ENCODE results near the gene CIB4.

DNA sequence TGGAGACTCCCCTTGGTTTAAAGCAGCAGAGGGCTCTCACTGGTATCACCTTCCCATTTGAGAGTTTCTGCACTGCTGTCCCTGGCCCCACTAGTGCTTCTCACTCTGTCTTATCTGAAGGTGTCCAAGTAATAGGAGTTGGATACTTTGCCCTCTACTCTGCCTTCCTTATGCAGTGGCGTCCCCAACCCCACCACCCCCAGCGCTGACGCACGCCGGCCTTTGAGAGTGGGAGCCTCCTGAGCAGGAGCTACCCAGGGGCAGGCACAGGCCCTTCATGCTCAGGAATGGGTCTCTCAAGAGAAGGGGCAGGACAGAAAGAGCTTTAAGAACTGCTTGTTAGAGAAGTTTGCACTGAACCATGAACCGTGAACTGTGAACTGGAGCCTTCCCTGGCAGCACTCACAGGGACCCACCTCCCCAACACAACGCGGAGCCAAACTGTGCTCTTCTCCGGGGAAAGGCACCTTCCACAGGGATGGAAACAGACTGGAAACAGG is 3.3 kb downstream of the CIB4 start:
- TF ChIP-seq, protein P1, sequence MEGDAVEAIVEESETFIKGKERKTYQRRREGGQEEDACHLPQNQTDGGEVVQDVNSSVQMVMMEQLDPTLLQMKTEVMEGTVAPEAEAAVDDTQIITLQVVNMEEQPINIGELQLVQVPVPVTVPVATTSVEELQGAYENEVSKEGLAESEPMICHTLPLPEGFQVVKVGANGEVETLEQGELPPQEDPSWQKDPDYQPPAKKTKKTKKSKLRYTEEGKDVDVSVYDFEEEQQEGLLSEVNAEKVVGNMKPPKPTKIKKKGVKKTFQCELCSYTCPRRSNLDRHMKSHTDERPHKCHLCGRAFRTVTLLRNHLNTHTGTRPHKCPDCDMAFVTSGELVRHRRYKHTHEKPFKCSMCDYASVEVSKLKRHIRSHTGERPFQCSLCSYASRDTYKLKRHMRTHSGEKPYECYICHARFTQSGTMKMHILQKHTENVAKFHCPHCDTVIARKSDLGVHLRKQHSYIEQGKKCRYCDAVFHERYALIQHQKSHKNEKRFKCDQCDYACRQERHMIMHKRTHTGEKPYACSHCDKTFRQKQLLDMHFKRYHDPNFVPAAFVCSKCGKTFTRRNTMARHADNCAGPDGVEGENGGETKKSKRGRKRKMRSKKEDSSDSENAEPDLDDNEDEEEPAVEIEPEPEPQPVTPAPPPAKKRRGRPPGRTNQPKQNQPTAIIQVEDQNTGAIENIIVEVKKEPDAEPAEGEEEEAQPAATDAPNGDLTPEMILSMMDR (IDR thresholded peaks at IDR 0.05) = no peak
- TF ChIP-seq POLR2A (IDR thresholded peaks at IDR 0.05; ENCODE audit: low read depth) (no peak), POLR2AphosphoS5 (IDR thresholded peaks at IDR 0.05) (no peak), EP300 (IDR thresholded peaks at IDR 0.05) (no peak)
